Activated B cell treated with CpG ODN at 0.5 μM for 24 hours (primary cell): ENCODE measurements around the gene TGM2. TPM values are rescaled to one million over a fixed set of nuclear protein-coding genes. Genes with fewer than 3 reads are reported as not detected.

Experiments
- ATAC-seq: fragments of 200-7000 bp; cut with Tn5 transposase; one replicate; pipeline ENCODE4 v1.10.0; 2021; ENCODE audit warnings: low read depth, mild to moderate bottlenecking, moderate library complexity
- CTCF ChIA-PET: fragments of 350-600 bp; sonication (Branson Sonifier 250); formaldehyde crosslinking; loops from one replicate; lab custom pipeline; 2021; ENCODE audit warnings: antibody characterized with exemption; lab: Charles Lee
- POLR2A ChIA-PET: fragments of 350-600 bp; sonication (Branson Sonifier 250); formaldehyde crosslinking; loops from one replicate; lab custom pipeline; 2021; ENCODE audit warnings: antibody characterized with exemption; lab: Charles Lee
- DNase-seq: peaks from one replicate; pipeline ENCODE4 v3.0.0; 2022
- H3K27ac Mint-ChIP-seq: one replicate; pipeline ENCODE4 v1.8.0; 2020; ENCODE audit warnings: mixed read lengths
- H3K27me3 Mint-ChIP-seq: one replicate; pipeline ENCODE4 v1.8.0; 2021; ENCODE audit warnings: mixed read lengths
- H3K36me3 Mint-ChIP-seq: one replicate; pipeline ENCODE4 v1.8.0; 2021; ENCODE audit warnings: low read depth, mixed read lengths
- H3K4me1 Mint-ChIP-seq: one replicate; pipeline ENCODE4 v1.8.0; 2021; ENCODE audit warnings: mixed read lengths
- H3K4me3 Mint-ChIP-seq: one replicate; pipeline ENCODE4 v1.8.0; 2020; ENCODE audit warnings: mild to moderate bottlenecking, mixed read lengths
- H3K9me3 Mint-ChIP-seq: one replicate; pipeline ENCODE4 v1.8.0; 2020; ENCODE audit warnings: mixed read lengths
- CTCF ChIP-seq: fragments of 200-600 bp; IDR thresholded peaks from one replicate; pipeline ENCODE4 v1.8.0; 2022; ENCODE audit warnings: antibody characterized with exemption, mild to moderate bottlenecking
- intact Hi-C: fragments of 100-400 bp; cut with micrococcal nuclease; formaldehyde crosslinking; loops from one replicate; pipeline ENCODE4 v1.15.1; 2024
- total RNA-seq: library from RNA; stranded (reverse); gene quantifications from 2 replicates; pipeline ENCODE4 v1.2.3, GENCODE V29; 2022

TGM2 gene
- total RNA-seq, 1 donor from 2014 or later = 22.9 TPM

- ChIA-PET CTCF (interaction anchor here (1.1 kb wide), 1 partner anchor 102 kb away, joined by 4 read pairs; no protein-coding TSS in a partner anchor), POLR2A (interaction anchor here (0.9 kb wide), 1 partner anchor 118 kb away, joined by 12 read pairs; no protein-coding TSS in a partner anchor)
- no peak for TF ChIP-seq CTCF
- Mint-ChIP-seq H3K27me3 (peaks cover 16% of the 10 kb centered on the region), H3K4me3 (no peak overlapping the region), H3K9me3 (no peaks in the 10 kb centered on the region), H3K4me1 (no peaks in the 10 kb centered on the region), H3K27ac (no peak overlapping the region), H3K36me3 (no peaks in the 10 kb centered on the region)
- no peak for DNase-seq
- ATAC-seq = no peak
- intact Hi-C loops = no loop called here
Measured at GRCh38 chr20:38175304-38176180, 10.5 kb upstream of the TGM2 start.

- H3K4me1 Mint-ChIP-seq = peaks cover 12% of the 10 kb centered on the region
- CTCF ChIA-PET = interaction anchor here (0.7 to 1.0 kb wide), 2 partner anchors 101 to 116 kb away, joined by 3 read pairs; no protein-coding TSS in a partner anchor
Measured at GRCh38 chr20:38173237-38174156, 8.4 kb upstream of the TGM2 start.

GRCh38 chr20:38172408-38172807, 7.3 kb upstream of the TGM2 start:
- TF ChIP-seq CTCF = no peak
- Mint-ChIP-seq H3K4me3 (no peak overlapping the region), H3K36me3 (no peaks in the 10 kb centered on the region), H3K27ac (no peak overlapping the region), H3K27me3 (peaks cover 6% of the 10 kb centered on the region), H3K9me3 (no peaks in the 10 kb centered on the region), H3K4me1 (peaks cover 16% of the 10 kb centered on the region)
- intact Hi-C loops = no loop called here
- ATAC-seq (no peak), DNase-seq (no peak)
- POLR2A ChIA-PET = no interaction called here
- CTCF ChIA-PET = no interaction called here

More at GRCh38 chr20:38173237-38174156, 8.4 kb upstream of the TGM2 start:
- DNase-seq = no peak
- no peak for TF ChIP-seq CTCF
- H3K27me3 Mint-ChIP-seq = peaks cover 12% of the 10 kb centered on the region
- no peaks in the 10 kb centered on the region for H3K36me3 Mint-ChIP-seq
- ATAC-seq = no peak
- no peak overlapping the region for H3K4me3 Mint-ChIP-seq
- intact Hi-C loops = no loop called here
- no peak overlapping the region for H3K27ac Mint-ChIP-seq
- POLR2A ChIA-PET = no interaction called here
- H3K9me3 Mint-ChIP-seq = no peaks in the 10 kb centered on the region

- Mint-ChIP-seq H3K9me3 (no peaks in the 10 kb centered on the region), H3K27me3 (no peaks in the 10 kb centered on the region), H3K4me3 (no peak overlapping the region), H3K36me3 (no peaks in the 10 kb centered on the region), H3K27ac (no peak overlapping the region), H3K4me1 (peaks cover 16% of the 10 kb centered on the region)
- TF ChIP-seq CTCF = no peak
- DNase-seq (no peak), ATAC-seq (no peak)
- intact Hi-C loops = no loop called here
- POLR2A ChIA-PET = no interaction called here
- CTCF ChIA-PET = no interaction called here
Measured at GRCh38 chr20:38171675-38172043, 6.6 kb upstream of the TGM2 start.
